C4-2B (cell line): ENCODE data around the gene OR4C46.
"Not testable (repeated sequence)": the region's sequence is repeated elsewhere in the genome, so short reads cannot be mapped to it uniquely, and the experiment has no call there.

Source experiments
- H3K27ac ChIP-seq: fragments of 450-650 bp; 2 replicates; pipeline ENCODE4 v1.5.1; 2017
- CTCF ChIP-seq: fragments of 450-650 bp; conservative IDR thresholded peaks from 2 replicates; pipeline ENCODE4 v1.5.1; 2017; ENCODE audit warnings: mild to moderate bottlenecking
- ZFX ChIP-seq: fragments of 450-650 bp; IDR thresholded peaks from 2 replicates; pipeline ENCODE4 v1.6.1; 2017

OR4C46 gene

GRCh38 chr11:54603898-54604297, at the start of gene OR4C46:
Gene OR4C46 (minus strand): TSS chr11:54603998. CDS start chr11:54603998, 0 bp downstream.
- TF ChIP-seq CTCF (no peak), ZFX (no peak)

GRCh38 chr11:54645606-54646005, 41.8 kb upstream of the OR4C46 start:
- not testable (repeated sequence) for H3K27ac ChIP-seq

More at GRCh38 chr11:54603898-54604297, at the start of gene OR4C46:
- no peak within 1 kb of the TSS for H3K27ac ChIP-seq

GRCh38 chr11:54561439-54561838, 42.4 kb downstream of the OR4C46 start:
- H3K27ac ChIP-seq = not testable (repeated sequence)

GRCh38 chr11:54558919-54559318, 44.9 kb downstream of the OR4C46 start:
- TF ChIP-seq CTCF (0 out of 2 replicates have a peak, but pooled peaks have one; percentile 11), ZFX (no peak)
- H3K27ac ChIP-seq = no peak overlapping the region

- TF ChIP-seq CTCF (no peak), ZFX (no peak)
- no peak overlapping the region for H3K27ac ChIP-seq
Measured at GRCh38 chr11:54558407-54558806, 45.4 kb downstream of the OR4C46 start.
